ENCODE data around the gene LIPJ.

The LIPJ gene

GRCh38 chr10:88557256-88557655 is 29.3 kb upstream of the LIPJ start:
- TF ChIP-seq CTCF (IDR thresholded peaks at IDR 0.05; ENCODE audit: borderline replicate concordance, insufficient read depth, low read depth, low read length) = no peak
- H3K4me3 ChIP-seq (ENCODE audit: low read depth, low read length) = no peak overlapping the region

GRCh38 chr10:88557658-88558057 is 28.9 kb upstream of the LIPJ start:
- TF ChIP-seq CTCF (IDR thresholded peaks at IDR 0.05; ENCODE audit: borderline replicate concordance, insufficient read depth, low read depth, low read length) = no peak
- no peak overlapping the region for H3K4me3 ChIP-seq (ENCODE audit: low read depth, low read length)

- no peak overlapping the region for H3K4me3 ChIP-seq (ENCODE audit: low read depth, low read length)
- no peak for TF ChIP-seq CTCF (IDR thresholded peaks at IDR 0.05; ENCODE audit: borderline replicate concordance, insufficient read depth, low read depth, low read length)
Measured at GRCh38 chr10:88562152-88562551, 24.4 kb upstream of the LIPJ start.

- H3K4me3 ChIP-seq (ENCODE audit: low read depth, low read length) = no peak overlapping the region
- no peak for TF ChIP-seq CTCF (IDR thresholded peaks at IDR 0.05; ENCODE audit: borderline replicate concordance, insufficient read depth, low read depth, low read length)
Measured at GRCh38 chr10:88565072-88565471, 21.5 kb upstream of the LIPJ start.

GRCh38 chr10:88582411-88582805 is 4.2 kb upstream of the LIPJ start:
- TF ChIP-seq CTCF (IDR thresholded peaks at IDR 0.05; ENCODE audit: borderline replicate concordance, insufficient read depth, low read depth, low read length) = no peak
- H3K4me3 ChIP-seq (ENCODE audit: low read depth, low read length) = no peak overlapping the region

- peak; percentile 81 for TF ChIP-seq CTCF (IDR thresholded peaks at IDR 0.05; ENCODE audit: borderline replicate concordance, insufficient read depth, low read depth, low read length)
- H3K4me3 ChIP-seq (ENCODE audit: low read depth, low read length) = peak within 1 kb of the TSS; percentile 66
Measured at GRCh38 chr10:88582806-88583583, 3.6 kb upstream of the LIPJ start, which contains the start of gene RNLS. TSS of gene RNLS (minus strand) at chr10:88583318.

GRCh38 chr10:88583584-88583957 is 3.0 kb upstream of the LIPJ start:
- peak overlapping the region; percentile 66 for H3K4me3 ChIP-seq (ENCODE audit: low read depth, low read length)
- TF ChIP-seq CTCF (IDR thresholded peaks at IDR 0.05; ENCODE audit: borderline replicate concordance, insufficient read depth, low read depth, low read length) = no peak

All from GM12875 (cell line).